Endodermal cell (in vitro differentiated cells): ENCODE results near the gene ACOT12. TPM values are rescaled to one million over a fixed set of nuclear protein-coding genes. Genes with fewer than 3 reads are reported as not detected.

Experiments used
- DNase-seq: peaks from one replicate; pipeline ENCODE4 v3.0.0-alpha.2; 2017
- H3K27ac ChIP-seq: 2 replicates; pipeline ENCODE4 v1.5.1; 2013; ENCODE audit warnings: mild to moderate bottlenecking, low read depth, low read length, moderate library complexity
- H3K27me3 ChIP-seq: 2 replicates; pipeline ENCODE4 v1.6.1; 2013; ENCODE audit warnings: mild to moderate bottlenecking, low read length, moderate library complexity; ENCODE audit not compliant: insufficient read depth, control insufficient read depth, poor library complexity, severe bottlenecking
- H3K36me3 ChIP-seq: 2 replicates; pipeline ENCODE4 v1.7.0; 2013; ENCODE audit warnings: mild to moderate bottlenecking, low read length, moderate library complexity; ENCODE audit not compliant: control insufficient read depth, insufficient read depth
- H3K4me1 ChIP-seq: one replicate; pipeline ENCODE4 v1.7.0; 2013; ENCODE audit warnings: low read length; ENCODE audit not compliant: control insufficient read depth, insufficient read depth
- H3K4me3 ChIP-seq: 2 replicates; pipeline ENCODE4 v1.5.1; 2013; ENCODE audit warnings: mild to moderate bottlenecking, low read length, moderate library complexity
- H3K9ac ChIP-seq: 2 replicates; pipeline ENCODE4 v1.6.1; 2013; ENCODE audit warnings: mild to moderate bottlenecking, low read length, moderate library complexity; ENCODE audit not compliant: poor library complexity, severe bottlenecking; ENCODE audit errors: extremely low read depth
- H3K9me3 ChIP-seq: 2 replicates; pipeline ENCODE4 v1.6.1; 2013; ENCODE audit warnings: mild to moderate bottlenecking, low read length, moderate library complexity; ENCODE audit not compliant: control insufficient read depth
- H3K27ac Mint-ChIP-seq: 2 replicates; pipeline ENCODE4 v1.8.0; 2020; ENCODE audit warnings: mixed read lengths
- H3K27me3 Mint-ChIP-seq: 2 replicates; pipeline ENCODE4 v1.8.0; 2021; ENCODE audit warnings: mild to moderate bottlenecking, mixed read lengths; ENCODE audit not compliant: insufficient read depth
- H3K36me3 Mint-ChIP-seq: 2 replicates; pipeline ENCODE4 v1.8.0; 2020; ENCODE audit warnings: low read depth, mixed read lengths
- H3K4me1 Mint-ChIP-seq: 2 replicates; pipeline ENCODE4 v1.8.0; 2020; ENCODE audit warnings: mixed read lengths
- H3K4me3 Mint-ChIP-seq: 2 replicates; pipeline ENCODE4 v1.8.0; 2020; ENCODE audit warnings: mild to moderate bottlenecking, moderate library complexity, mixed read lengths
- H3K9me3 Mint-ChIP-seq: 2 replicates; pipeline ENCODE4 v1.8.0; 2020; ENCODE audit warnings: mild to moderate bottlenecking, mixed read lengths
- CTCF ChIP-seq: fragments of 200-600 bp; sonication (generic); conservative IDR thresholded peaks from 2 replicates; pipeline ENCODE4 v1.5.0; 2021; ENCODE audit warnings: antibody characterized with exemption, mild to moderate bottlenecking
- WGBS, 2 experiments: methylation state at CpG; one replicate each; pipeline versions ENCODE4 v1.1.5 to v1.1.7; 2013; ENCODE audit warnings: missing lambda C conversion rate in 2 of 2, mixed read lengths in 1 of 2; ENCODE audit not compliant: insufficient coverage in 1 of 2, insufficient read length in 1 of 2; 5-methylcytosine and 5-hydroxymethylcytosine counted together
- total RNA-seq, 2 donors: library from RNA; stranded (reverse); fragmentation: NEBNext Ultra II Directional in 1 of 2; extraction: Animal tissue kit (Norgen Biotek cat#: 25700) in 1 of 2; gene quantifications; 2 replicates in 1 of 2; 3 replicates in 1 of 2; pipeline ENCODE4 v1.2.1, GENCODE V29; 2021

ACOT12 gene
- total RNA-seq, 2 donors from 2014 or later = 0.42 TPM; not detected in 1

DNA sequence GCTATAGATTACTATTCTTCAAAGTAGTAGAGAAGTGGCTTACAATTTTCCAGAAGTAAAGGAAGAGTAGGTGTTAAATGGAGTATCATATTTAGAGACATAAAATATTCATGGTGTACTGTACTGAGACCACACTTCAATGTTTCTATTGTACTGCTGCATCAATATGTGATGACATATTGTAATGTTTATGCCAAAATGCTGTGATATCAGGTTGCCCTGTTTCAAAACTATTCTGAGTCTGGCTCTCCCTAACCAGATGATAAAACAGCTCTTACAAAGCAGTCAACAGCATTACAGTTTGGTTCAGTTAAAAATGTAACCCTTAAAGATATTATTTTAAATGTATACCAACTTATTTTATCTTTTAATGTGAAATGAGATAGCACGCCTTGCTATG, 30.8 kb upstream of the ACOT12 start:
- Mint-ChIP-seq H3K27ac (no peak overlapping the region), H3K4me3 (no peak overlapping the region), H3K4me1 (peaks cover 19% of the 10 kb centered on the region), H3K9me3 (no peaks in the 10 kb centered on the region), H3K27me3 (no peaks in the 10 kb centered on the region), H3K36me3 (no peaks in the 10 kb centered on the region)
- DNase-seq = no peak
- H3K27ac ChIP-seq = no peak overlapping the region
- no peaks in the 10 kb centered on the region for H3K36me3 ChIP-seq
- TF ChIP-seq CTCF = no peak
- no peaks in the 10 kb centered on the region for H3K9me3 ChIP-seq
- H3K27me3 ChIP-seq = no peaks in the 10 kb centered on the region
- no peaks in the 10 kb centered on the region for H3K4me1 ChIP-seq
- WGBS, 2 experiments = 83 to 100% methylated on average over 1 of the region's 1 CpG
- H3K9ac ChIP-seq = no peak overlapping the region
- no peak overlapping the region for H3K4me3 ChIP-seq

DNA sequence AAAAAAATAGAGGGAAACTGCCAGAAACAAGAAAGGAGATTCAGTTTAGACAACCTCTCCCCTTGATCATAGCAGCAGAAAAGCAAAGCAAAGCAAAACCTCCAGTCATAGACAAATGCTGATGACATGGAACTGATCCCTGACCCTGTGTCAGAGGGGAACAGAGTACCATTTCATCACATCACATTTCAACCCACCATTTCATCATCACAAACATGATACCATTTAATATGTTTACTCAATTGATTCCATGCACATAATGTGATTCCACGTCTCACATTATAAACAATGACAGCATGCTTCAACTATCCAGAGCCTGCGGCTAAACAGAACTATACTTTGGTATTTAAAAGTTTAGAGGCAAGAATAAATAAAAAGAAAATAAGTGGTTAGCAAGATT, 28.7 kb upstream of the ACOT12 start:
- Mint-ChIP-seq H3K9me3 (no peaks in the 10 kb centered on the region), H3K36me3 (no peaks in the 10 kb centered on the region), H3K4me1 (peaks cover 7% of the 10 kb centered on the region), H3K4me3 (no peak overlapping the region), H3K27ac (no peak overlapping the region), H3K27me3 (no peaks in the 10 kb centered on the region)
- 97 to 100% methylated on average over 1 to 2 of the region's 2 CpGs for WGBS, 2 experiments
- H3K4me3 ChIP-seq = no peak overlapping the region
- no peaks in the 10 kb centered on the region for H3K9me3 ChIP-seq
- no peak overlapping the region for H3K27ac ChIP-seq
- no peaks in the 10 kb centered on the region for H3K27me3 ChIP-seq
- H3K9ac ChIP-seq = no peak overlapping the region
- TF ChIP-seq CTCF = no peak
- DNase-seq = no peak
- no peaks in the 10 kb centered on the region for H3K4me1 ChIP-seq
- H3K36me3 ChIP-seq = no peaks in the 10 kb centered on the region

DNA sequence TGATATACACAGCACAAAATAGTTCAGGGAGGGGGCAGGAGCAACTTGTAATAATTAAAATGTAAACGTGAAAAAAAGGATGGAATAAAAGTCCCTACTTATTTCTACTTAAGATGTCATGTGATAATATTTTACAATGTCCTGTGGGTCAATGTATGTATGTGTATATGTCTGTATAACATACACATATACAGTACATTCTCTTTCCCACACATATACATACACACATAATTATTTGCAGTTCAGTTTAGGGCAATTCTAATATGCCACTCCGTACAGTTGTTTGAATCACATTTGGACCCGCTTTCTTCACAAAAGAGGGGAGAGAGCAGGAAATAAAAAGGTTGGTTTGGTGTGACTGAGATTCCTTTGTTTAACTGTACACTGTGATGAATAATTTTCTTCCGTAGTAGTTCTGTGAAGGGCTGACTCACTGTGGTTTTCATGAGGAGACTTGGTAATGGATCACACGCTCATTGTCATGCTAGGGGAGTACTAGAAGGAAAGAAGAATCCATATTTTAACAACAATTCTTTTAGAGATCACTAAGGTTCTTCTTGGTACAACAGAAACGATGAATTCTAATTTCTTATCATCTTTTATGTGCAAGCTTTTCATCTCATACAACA, 26.2 kb upstream of the ACOT12 start:
- 89 to 98% methylated on average over 1 to 5 of the region's 6 CpGs for WGBS, 2 experiments
- Histone ChIP-seq H3K27me3 (no peaks in the 10 kb centered on the region), H3K9me3 (no peaks in the 10 kb centered on the region), H3K9ac (no peak overlapping the region), H3K4me1 (no peaks in the 10 kb centered on the region), H3K4me3 (no peak overlapping the region), H3K36me3 (no peaks in the 10 kb centered on the region), H3K27ac (peak overlapping the region; percentile 55)
- Mint-ChIP-seq H3K27me3 (no peaks in the 10 kb centered on the region), H3K36me3 (no peaks in the 10 kb centered on the region), H3K4me1 (no peaks in the 10 kb centered on the region), H3K27ac (no peak overlapping the region), H3K9me3 (no peaks in the 10 kb centered on the region), H3K4me3 (no peak overlapping the region)
- TF ChIP-seq CTCF = no peak
- no peak for DNase-seq
